A549 (cell line): ENCODE measurements around the gene TMEM108. TPM values are rescaled to one million over a fixed set of nuclear protein-coding genes. Genes with fewer than 3 reads are reported as not detected.

ENCODE experiments used
- ATAC-seq, 2 experiments: fragments of 200-7000 bp in 1 of 2; fragments of >200 bp in 1 of 2; cut with Nextera tagmentation in 1 of 2; cut with Tn5 transposase in 1 of 2; 3 replicates each; pipeline versions ENCODE4 v1.8.0 to v1.9.1; 2018 to 2020; ENCODE audit warnings: mild to moderate bottlenecking in 1 of 2, moderate library complexity in 1 of 2
- CTCF ChIA-PET: fragments of 300-600 bp; sonication (Branson Sonifier 250); formaldehyde crosslinking; extraction: SDS; loops from one replicate; lab custom pipeline; 2021; ENCODE audit warnings: antibody characterized with exemption, inconsistent platforms; lab: Yijun Ruan, JAX
- POLR2A ChIA-PET: fragments of 350-600 bp; formaldehyde crosslinking; extraction: SDS; loops from one replicate; lab custom pipeline; 2021; ENCODE audit warnings: antibody characterized with exemption, inconsistent platforms; lab: Yijun Ruan, JAX
- DNase-seq, 2 experiments: peaks; one replicate each; pipeline versions ENCODE4 v3.0.0 to v3.0.0-alpha.2; 2011 to 2016; ENCODE audit warnings: low read depth in 1 of 2, low spot score in 1 of 2
- FAIRE-seq: peaks from 2 replicates; lab custom pipeline; 2011; peaks lifted over from hg19 to GRCh38; lab: Jason Lieb, UNC
- H3K27ac ChIP-seq, 2 experiments: fragments of >200 bp; sonication (Bioruptor Twin); formaldehyde crosslinking; 3 replicates each; pipeline ENCODE4 v1.5.1; 2016 to 2017
- H3K4me1 ChIP-seq: fragments of >200 bp; sonication (Bioruptor Twin); formaldehyde crosslinking; 3 replicates; pipeline ENCODE4 v1.6.1; 2016
- H3K4me2 ChIP-seq: fragments of >200 bp; sonication (Bioruptor Twin); formaldehyde crosslinking; 3 replicates; pipeline ENCODE4 v1.6.1; 2016
- H3K4me3 ChIP-seq: fragments of >200 bp; sonication (Bioruptor Twin); formaldehyde crosslinking; 3 replicates; pipeline ENCODE4 v1.5.1; 2016
- H3K9me3 ChIP-seq: fragments of >200 bp; sonication (Bioruptor Twin); formaldehyde crosslinking; 3 replicates; pipeline ENCODE4 v1.6.1; 2016
- BHLHE40 ChIP-seq: IDR thresholded peaks from 2 replicates; pipeline ENCODE4 v1.6.1; 2012; ENCODE audit warnings: low read depth, low read length, inconsistent platforms
- CBX2 ChIP-seq: fragments of 200-600 bp; sonication (generic); IDR thresholded peaks from 2 replicates; pipeline ENCODE4 v1.6.1; 2016; ENCODE audit warnings: low read depth, mild to moderate bottlenecking, borderline replicate concordance
- CBX8 ChIP-seq: fragments of 200-600 bp; sonication (generic); IDR thresholded peaks from 2 replicates; pipeline ENCODE4 v1.6.1; 2016
- CHD2 ChIP-seq: fragments of 150-350 bp; IDR thresholded peaks from 2 replicates; pipeline ENCODE4 v1.6.1; 2014; ENCODE audit warnings: low read length; ENCODE audit not compliant: partially characterized antibody
- CHD4 ChIP-seq: fragments of 200-600 bp; sonication (generic); IDR thresholded peaks from 2 replicates; pipeline ENCODE4 v1.6.1; 2016; ENCODE audit warnings: antibody characterized with exemption, mild to moderate bottlenecking, borderline replicate concordance
- EHF ChIP-seq: fragments of 250-450 bp; sonication (Bioruptor Pico); IDR thresholded peaks from 2 replicates; pipeline ENCODE4 v1.5.0; 2020; ENCODE audit warnings: mild to moderate bottlenecking
- HDAC2 ChIP-seq: fragments of 200-600 bp; sonication (generic); IDR thresholded peaks from 2 replicates; pipeline ENCODE4 v1.6.1; 2016
- HEYL ChIP-seq: fragments of 250-450 bp; sonication (Bioruptor Pico); IDR thresholded peaks from 2 replicates; pipeline ENCODE4 v1.8.0; 2021; ENCODE audit warnings: mild to moderate bottlenecking, moderate library complexity
- HOXB5 ChIP-seq: fragments of 250-450 bp; sonication (Bioruptor Pico); IDR thresholded peaks from 2 replicates; pipeline ENCODE4 v1.5.0; 2020; ENCODE audit warnings: mild to moderate bottlenecking, moderate library complexity
- KDM1A ChIP-seq: fragments of 200-600 bp; sonication (generic); IDR thresholded peaks from 2 replicates; pipeline ENCODE4 v1.6.1; 2016; ENCODE audit warnings: low read depth, mild to moderate bottlenecking
- KDM5A ChIP-seq: fragments of 200-600 bp; sonication (generic); IDR thresholded peaks from 2 replicates; pipeline ENCODE4 v1.6.1; 2016; ENCODE audit warnings: antibody characterized with exemption, mild to moderate bottlenecking
- MAZ ChIP-seq: fragments of 150-350 bp; IDR thresholded peaks from 2 replicates; pipeline ENCODE4 v1.6.1; 2014; ENCODE audit warnings: antibody characterized with exemption, low read depth, low read length, borderline replicate concordance
- MYC ChIP-seq: IDR thresholded peaks from 2 replicates; pipeline ENCODE4 v1.6.1; 2012; ENCODE audit warnings: mild to moderate bottlenecking, inconsistent platforms, low read length, improper control_type of control experiment, borderline replicate concordance
- POLR2A ChIP-seq: IDR thresholded peaks from 2 replicates; pipeline ENCODE4 v1.6.1; 2012; ENCODE audit warnings: mild to moderate bottlenecking, low read length
- POLR2AphosphoS2 ChIP-seq: conservative IDR thresholded peaks from 2 replicates; pipeline ENCODE4 v1.6.1; 2012; ENCODE audit warnings: low read length, improper control_type of control experiment, inconsistent platforms
- RARB ChIP-seq: fragments of 250-450 bp; sonication (Bioruptor Pico); IDR thresholded peaks from 2 replicates; pipeline ENCODE4 v1.8.0; 2021; ENCODE audit warnings: mild to moderate bottlenecking, moderate library complexity
- RFX5 ChIP-seq: fragments of 450-650 bp; IDR thresholded peaks from 2 replicates; pipeline ENCODE4 v1.7.1; 2014; ENCODE audit warnings: antibody characterized with exemption, mild to moderate bottlenecking, moderate library complexity
- RNF2 ChIP-seq: fragments of 200-600 bp; sonication (generic); IDR thresholded peaks from 2 replicates; pipeline ENCODE4 v1.6.1; 2016; ENCODE audit warnings: low read depth, mild to moderate bottlenecking, antibody characterized with exemption, moderate library complexity, borderline replicate concordance
- SMC3 ChIP-seq: fragments of >200 bp; sonication (Bioruptor Twin); formaldehyde crosslinking; IDR thresholded peaks from 3 replicates; pipeline ENCODE4 v1.6.1; 2018; ENCODE audit warnings: inconsistent platforms
- SREBF2 ChIP-seq: fragments of 450-650 bp; IDR thresholded peaks from 2 replicates; pipeline ENCODE4 v1.6.1; 2014; ENCODE audit warnings: mild to moderate bottlenecking, moderate library complexity
- TP53 ChIP-seq: fragments of 250-450 bp; sonication (Bioruptor Pico); IDR thresholded peaks from 2 replicates; pipeline ENCODE4 v1.5.0; 2021; ENCODE audit warnings: mild to moderate bottlenecking, moderate library complexity
- USF2 ChIP-seq: fragments of 450-650 bp; IDR thresholded peaks from 2 replicates; pipeline ENCODE4 v1.6.1; 2014; ENCODE audit warnings: antibody characterized with exemption
- ZC3H11A ChIP-seq: fragments of 450-650 bp; IDR thresholded peaks from 2 replicates; pipeline ENCODE4 v1.6.1; 2014; ENCODE audit warnings: antibody characterized with exemption, mild to moderate bottlenecking
- ZSCAN20 ChIP-seq: fragments of 250-450 bp; sonication (Bioruptor Pico); IDR thresholded peaks from 2 replicates; pipeline ENCODE4 v1.8.0; 2022; ENCODE audit warnings: mild to moderate bottlenecking, moderate library complexity
- WGBS: methylation state at CpG from one replicate; pipeline ENCODE4 v1.1.6; 2017; ENCODE audit errors: missing lambda C conversion rate; 5-methylcytosine and 5-hydroxymethylcytosine counted together
- polyA plus RNA-seq, 4 experiments: library from polyadenylated mRNA; depleted of rRNA in 3 of 4; stranded (reverse); fragments of >200 nt; fragmentation: RNase III in 1 of 4; extraction: RNeasy Plus Mini Kit Qiagen cat#74134 plus additional on column Dnase treatment in 1 of 4; gene quantifications; 2 replicates in 3 of 4; 3 replicates in 1 of 4; pipeline ENCODE4 v1.2.3, GENCODE V29; 2011 to 2017
- TF ChIP-seq, protein P1 (sequence below): fragments of 150-350 bp; IDR thresholded peaks from 2 replicates; pipeline ENCODE4 v1.6.1; 2014; ENCODE audit warnings: low read depth, mild to moderate bottlenecking, low read length
- TF ChIP-seq, protein P2 (sequence below): IDR thresholded peaks from 2 replicates; pipeline ENCODE4 v1.6.1; 2012; ENCODE audit warnings: low read depth, borderline replicate concordance
- TF ChIP-seq, protein P3 (sequence below): IDR thresholded peaks from 2 replicates; pipeline ENCODE4 v1.6.1; 2012
- TF ChIP-seq, protein P4 (sequence below): fragments of >200 bp; sonication (Bioruptor Twin); formaldehyde crosslinking; IDR thresholded peaks from 3 replicates; pipeline ENCODE4 v1.6.1; 2016
- TF ChIP-seq, protein P5 (sequence below): IDR thresholded peaks from 2 replicates; pipeline ENCODE4 v1.6.1; 2012

Gene TMEM108
- polyA plus RNA-seq, 2 of the 4 experiments (the other 2 are of a cell fraction) = not detected

- CTCF ChIA-PET = interaction anchor here (0.5 to 0.7 kb wide), 2 partner anchors 20 to 42 kb away, joined by 3 read pairs; no protein-coding TSS in a partner anchor
- H3K27ac ChIP-seq = no peak within 1 kb of the TSS
- ATAC-seq = no peak
Observed at GRCh38 chr3:133400006-133400515, 361.9 kb downstream of the TMEM108 start, which contains the start of gene BFSP2. Gene BFSP2, plus strand, starts transcription at chr3:133400056. Its CDS starts 28 bp downstream, at chr3:133400084.

DNA sequence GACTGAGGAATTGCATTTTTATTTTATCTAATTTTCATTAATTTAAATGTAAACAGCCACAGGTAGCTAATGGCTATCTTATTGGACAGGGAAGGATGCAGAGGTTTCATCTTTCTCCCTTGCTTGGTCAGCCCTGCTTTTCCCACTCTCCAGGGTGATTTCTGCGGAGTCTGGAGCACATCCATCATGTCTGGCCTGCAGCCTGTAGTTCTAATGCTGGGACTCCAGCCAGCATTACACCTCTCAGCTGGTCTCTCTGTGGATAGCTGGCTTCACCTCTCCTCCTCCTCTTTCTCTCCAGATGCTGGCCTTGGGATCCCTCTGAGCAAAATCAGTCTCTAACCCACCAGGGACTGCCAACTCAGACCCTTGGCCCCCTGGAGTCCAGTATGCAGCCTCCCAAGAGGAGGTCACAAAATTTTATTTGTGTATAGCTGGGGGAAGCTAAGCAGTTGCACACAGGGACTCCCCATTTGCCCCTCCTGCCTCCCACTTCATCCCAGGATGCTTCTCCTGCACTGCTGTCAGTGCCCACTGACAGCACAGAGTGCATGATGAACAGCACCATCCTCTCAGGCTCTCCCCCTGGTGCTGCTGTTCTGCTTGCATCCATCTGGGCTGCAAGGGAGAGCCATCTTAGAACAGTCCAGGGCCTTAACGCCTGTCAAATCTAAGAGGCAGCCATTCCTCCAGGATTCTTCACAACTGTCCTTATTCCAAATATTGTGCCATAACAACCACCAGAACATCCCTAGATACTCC is 363.4 kb downstream of the TMEM108 start:
- ATAC-seq (no peak), FAIRE-seq (no peak), DNase-seq (no peak)
- Histone ChIP-seq H3K4me3 (no peak overlapping the region), H3K27ac (no peak overlapping the region), H3K4me1 (no peaks in the 10 kb centered on the region), H3K4me2 (no peak overlapping the region), H3K9me3 (no peaks in the 10 kb centered on the region)
- WGBS = 14% methylated on average over 2 of the region's 2 CpGs
- CTCF ChIA-PET = interaction anchor here (1.3 kb wide), 1 partner anchor 21 kb away, joined by 3 read pairs; no protein-coding TSS in a partner anchor
- POLR2A ChIA-PET = no interaction called here
- TF ChIP-seq TP53 (CRISPR knock-in tag) (no peak), RARB (CRISPR knock-in tag) (no peak), KDM1A (no peak), BHLHE40 (no peak), ZSCAN20 (no peak), POLR2A (no peak), CBX8 (no peak), RFX5 (no peak), CBX2 (no peak), SREBF2 (no peak), RNF2 (no peak), EHF (CRISPR knock-in tag) (no peak)
- TF ChIP-seq, protein P1, sequence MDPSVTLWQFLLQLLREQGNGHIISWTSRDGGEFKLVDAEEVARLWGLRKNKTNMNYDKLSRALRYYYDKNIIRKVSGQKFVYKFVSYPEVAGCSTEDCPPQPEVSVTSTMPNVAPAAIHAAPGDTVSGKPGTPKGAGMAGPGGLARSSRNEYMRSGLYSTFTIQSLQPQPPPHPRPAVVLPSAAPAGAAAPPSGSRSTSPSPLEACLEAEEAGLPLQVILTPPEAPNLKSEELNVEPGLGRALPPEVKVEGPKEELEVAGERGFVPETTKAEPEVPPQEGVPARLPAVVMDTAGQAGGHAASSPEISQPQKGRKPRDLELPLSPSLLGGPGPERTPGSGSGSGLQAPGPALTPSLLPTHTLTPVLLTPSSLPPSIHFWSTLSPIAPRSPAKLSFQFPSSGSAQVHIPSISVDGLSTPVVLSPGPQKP = no peak

More at GRCh38 chr3:133400006-133400515, 361.9 kb downstream of the TMEM108 start, which contains the start of gene BFSP2:
- POLR2A ChIA-PET = no interaction called here
- Histone ChIP-seq H3K4me1 (no peaks in the 10 kb centered on the region), H3K4me3 (no peak within 1 kb of the TSS)
- no peak for FAIRE-seq
- TF ChIP-seq, protein P1 = no peak
- TF ChIP-seq POLR2AphosphoS2 = no peak
- TF ChIP-seq HDAC2 = no peak
- no peak for TF ChIP-seq MYC
- TF ChIP-seq, protein P2, sequence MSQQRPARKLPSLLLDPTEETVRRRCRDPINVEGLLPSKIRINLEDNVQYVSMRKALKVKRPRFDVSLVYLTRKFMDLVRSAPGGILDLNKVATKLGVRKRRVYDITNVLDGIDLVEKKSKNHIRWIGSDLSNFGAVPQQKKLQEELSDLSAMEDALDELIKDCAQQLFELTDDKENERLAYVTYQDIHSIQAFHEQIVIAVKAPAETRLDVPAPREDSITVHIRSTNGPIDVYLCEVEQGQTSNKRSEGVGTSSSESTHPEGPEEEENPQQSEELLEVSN = no peak
- no peak for TF ChIP-seq CHD2
- TF ChIP-seq HOXB5 (CRISPR knock-in tag) = no peak
- TF ChIP-seq ZC3H11A = no peak
- TF ChIP-seq, protein P3, sequence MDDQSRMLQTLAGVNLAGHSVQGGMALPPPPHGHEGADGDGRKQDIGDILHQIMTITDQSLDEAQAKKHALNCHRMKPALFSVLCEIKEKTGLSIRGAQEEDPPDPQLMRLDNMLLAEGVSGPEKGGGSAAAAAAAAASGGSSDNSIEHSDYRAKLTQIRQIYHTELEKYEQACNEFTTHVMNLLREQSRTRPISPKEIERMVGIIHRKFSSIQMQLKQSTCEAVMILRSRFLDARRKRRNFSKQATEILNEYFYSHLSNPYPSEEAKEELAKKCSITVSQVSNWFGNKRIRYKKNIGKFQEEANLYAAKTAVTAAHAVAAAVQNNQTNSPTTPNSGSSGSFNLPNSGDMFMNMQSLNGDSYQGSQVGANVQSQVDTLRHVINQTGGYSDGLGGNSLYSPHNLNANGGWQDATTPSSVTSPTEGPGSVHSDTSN = no peak
- TF ChIP-seq EHF (CRISPR knock-in tag) = no peak
- no peak for TF ChIP-seq CBX2
- no peak for TF ChIP-seq USF2
- TF ChIP-seq KDM5A = no peak
- TF ChIP-seq, protein P4, sequence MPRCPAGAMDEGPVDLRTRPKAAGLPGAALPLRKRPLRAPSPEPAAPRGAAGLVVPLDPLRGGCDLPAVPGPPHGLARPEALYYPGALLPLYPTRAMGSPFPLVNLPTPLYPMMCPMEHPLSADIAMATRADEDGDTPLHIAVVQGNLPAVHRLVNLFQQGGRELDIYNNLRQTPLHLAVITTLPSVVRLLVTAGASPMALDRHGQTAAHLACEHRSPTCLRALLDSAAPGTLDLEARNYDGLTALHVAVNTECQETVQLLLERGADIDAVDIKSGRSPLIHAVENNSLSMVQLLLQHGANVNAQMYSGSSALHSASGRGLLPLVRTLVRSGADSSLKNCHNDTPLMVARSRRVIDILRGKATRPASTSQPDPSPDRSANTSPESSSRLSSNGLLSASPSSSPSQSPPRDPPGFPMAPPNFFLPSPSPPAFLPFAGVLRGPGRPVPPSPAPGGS = no peak
- no peak for TF ChIP-seq CHD4
- TF ChIP-seq HEYL (CRISPR knock-in tag) = no peak
- no peak for TF ChIP-seq MAZ
- no peak for TF ChIP-seq SREBF2
- no peak for TF ChIP-seq SMC3
- TF ChIP-seq, protein P5, sequence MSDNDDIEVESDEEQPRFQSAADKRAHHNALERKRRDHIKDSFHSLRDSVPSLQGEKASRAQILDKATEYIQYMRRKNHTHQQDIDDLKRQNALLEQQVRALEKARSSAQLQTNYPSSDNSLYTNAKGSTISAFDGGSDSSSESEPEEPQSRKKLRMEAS = no peak
- TF ChIP-seq, all 56 proteins: peak for 0
- Histone ChIP-seq H3K9me3 (no peaks in the 10 kb centered on the region), H3K4me2 (no peak within 1 kb of the TSS)
- no CpG with 5 or more reads among the region's 15 CpGs for WGBS
- DNase-seq = no peak
